C4-2B (cell line): ENCODE data around the gene MRPL37.
"Not testable (repeated sequence)": the region's sequence is repeated elsewhere in the genome, so short reads cannot be mapped to it uniquely, and the experiment has no call there.

ENCODE experiments used
- H3K27ac ChIP-seq: fragments of 450-650 bp; 2 replicates; pipeline ENCODE4 v1.5.1; 2017
- CTCF ChIP-seq: fragments of 450-650 bp; conservative IDR thresholded peaks from 2 replicates; pipeline ENCODE4 v1.5.1; 2017; ENCODE audit warnings: mild to moderate bottlenecking
- ZFX ChIP-seq: fragments of 450-650 bp; IDR thresholded peaks from 2 replicates; pipeline ENCODE4 v1.6.1; 2017

Gene MRPL37

GRCh38 chr1:54188291-54188690, 11.7 kb upstream of the MRPL37 start:
- H3K27ac ChIP-seq = no peak overlapping the region
- TF ChIP-seq CTCF (no peak), ZFX (no peak)

- TF ChIP-seq ZFX (no peak), CTCF (no peak)
- H3K27ac ChIP-seq = no peak overlapping the region
These were observed 9.4 kb upstream of the MRPL37 start for GRCh38 chr1:54190526-54190925.

GRCh38 chr1:54191525-54191924, 8.4 kb upstream of the MRPL37 start:
- H3K27ac ChIP-seq = no peak overlapping the region
- TF ChIP-seq ZFX = no peak

- TF ChIP-seq ZFX (no peak), CTCF (no peak)
- H3K27ac ChIP-seq = no peak overlapping the region
These were observed 6.5 kb upstream of the MRPL37 start for GRCh38 chr1:54193453-54193852.

- no peak for TF ChIP-seq ZFX
- TF ChIP-seq CTCF = no peak
- H3K27ac ChIP-seq = peak overlapping the region; percentile 86
These were observed 709 bp upstream of the MRPL37 start for GRCh38 chr1:54199151-54199764.

GRCh38 chr1:54200519-54200997, 591 bp downstream of the MRPL37 start:
- TF ChIP-seq ZFX (peak; percentile 61; the same call in 1 of the 2 replicates), CTCF (no peak)
- peak overlapping the region; percentile 86 for H3K27ac ChIP-seq

GRCh38 chr1:54204199-54204598, 4.2 kb downstream of the MRPL37 start:
- H3K27ac ChIP-seq = no peak overlapping the region
- no peak for TF ChIP-seq CTCF
- no peak for TF ChIP-seq ZFX

GRCh38 chr1:54207287-54207686, 7.3 kb downstream of the MRPL37 start:
- TF ChIP-seq ZFX (no peak), CTCF (no peak)
- no peak overlapping the region for H3K27ac ChIP-seq

GRCh38 chr1:54207896-54208295, 7.9 kb downstream of the MRPL37 start:
- H3K27ac ChIP-seq = not testable (repeated sequence)
